NCI-H82 (cell line): Measurements from ENCODE around the gene HTATIP2.
"Not testable (repeated sequence)": the region's sequence is repeated elsewhere in the genome, so short reads cannot be mapped to it uniquely, and the experiment has no call there.

Source experiments
- DNase-seq: peaks from one replicate; lab custom pipeline; 2025; lab: John Stamatoyannopoulos, UW

The HTATIP2 gene

GRCh38 chr11:20363500-20364340, at the start of gene HTATIP2:
HTATIP2 (plus strand) TSS chr11:20363714; CDS start chr11:20364238, 524 bp downstream.
- DNase-seq: no peak

- DNase-seq: peak; percentile 42
Observed at GRCh38 chr11:20315800-20316199, 47.7 kb upstream of the HTATIP2 start.

GRCh38 chr11:20321177-20321576, 42.3 kb upstream of the HTATIP2 start:
- no peak for DNase-seq

- DNase-seq: peak; percentile 88
Observed at GRCh38 chr11:20327377-20327935, 36.1 kb upstream of the HTATIP2 start.

GRCh38 chr11:20336056-20336455, 27.5 kb upstream of the HTATIP2 start:
- no peak for DNase-seq

- peak; percentile 80 for DNase-seq
Observed at GRCh38 chr11:20337526-20338154, 25.9 kb upstream of the HTATIP2 start.

- peak; percentile 99 for DNase-seq
Observed at GRCh38 chr11:20342347-20343141, 21.0 kb upstream of the HTATIP2 start.

GRCh38 chr11:20351136-20351535, 12.4 kb upstream of the HTATIP2 start:
- DNase-seq: no peak

GRCh38 chr11:20351751-20352262, 11.7 kb upstream of the HTATIP2 start:
- no peak for DNase-seq

GRCh38 chr11:20353829-20354434, 9.6 kb upstream of the HTATIP2 start:
- DNase-seq: peak; percentile 74

GRCh38 chr11:20355221-20356219, 8.0 kb upstream of the HTATIP2 start:
- DNase-seq: peak; percentile 73

GRCh38 chr11:20357150-20357549, 6.4 kb upstream of the HTATIP2 start:
- no peak for DNase-seq

- peak; percentile 28 for DNase-seq
Observed at GRCh38 chr11:20360650-20361049, 2.9 kb upstream of the HTATIP2 start.

GRCh38 chr11:20362481-20362880, 1.0 kb upstream of the HTATIP2 start:
- DNase-seq: no peak

GRCh38 chr11:20363149-20363499, 390 bp upstream of the HTATIP2 start:
- DNase-seq: no peak

- DNase-seq: no peak
Observed at GRCh38 chr11:20364341-20364792, 853 bp downstream of the HTATIP2 start.

- not testable (repeated sequence) for DNase-seq
Observed at GRCh38 chr11:20365465-20365864, 2.0 kb downstream of the HTATIP2 start.

GRCh38 chr11:20367313-20367948, 3.9 kb downstream of the HTATIP2 start:
- no peak for DNase-seq

GRCh38 chr11:20368438-20368837, 4.9 kb downstream of the HTATIP2 start:
- peak; percentile 60 for DNase-seq

- DNase-seq: peak; percentile 20
Observed at GRCh38 chr11:20369826-20370225, 6.3 kb downstream of the HTATIP2 start.
